DMS53 treated with DMSO at 0.1 percent for 48 hours (cell line): ENCODE data around the gene PDX1.
A peak's percentile ranks its signal among the peaks of the same experiment; 100 is the strongest.

Source experiments
- DNase-seq: peaks from one replicate; lab custom pipeline; 2025; ENCODE audit not compliant: unreplicated experiment; lab: John Stamatoyannopoulos, UW

Gene PDX1

DNA sequence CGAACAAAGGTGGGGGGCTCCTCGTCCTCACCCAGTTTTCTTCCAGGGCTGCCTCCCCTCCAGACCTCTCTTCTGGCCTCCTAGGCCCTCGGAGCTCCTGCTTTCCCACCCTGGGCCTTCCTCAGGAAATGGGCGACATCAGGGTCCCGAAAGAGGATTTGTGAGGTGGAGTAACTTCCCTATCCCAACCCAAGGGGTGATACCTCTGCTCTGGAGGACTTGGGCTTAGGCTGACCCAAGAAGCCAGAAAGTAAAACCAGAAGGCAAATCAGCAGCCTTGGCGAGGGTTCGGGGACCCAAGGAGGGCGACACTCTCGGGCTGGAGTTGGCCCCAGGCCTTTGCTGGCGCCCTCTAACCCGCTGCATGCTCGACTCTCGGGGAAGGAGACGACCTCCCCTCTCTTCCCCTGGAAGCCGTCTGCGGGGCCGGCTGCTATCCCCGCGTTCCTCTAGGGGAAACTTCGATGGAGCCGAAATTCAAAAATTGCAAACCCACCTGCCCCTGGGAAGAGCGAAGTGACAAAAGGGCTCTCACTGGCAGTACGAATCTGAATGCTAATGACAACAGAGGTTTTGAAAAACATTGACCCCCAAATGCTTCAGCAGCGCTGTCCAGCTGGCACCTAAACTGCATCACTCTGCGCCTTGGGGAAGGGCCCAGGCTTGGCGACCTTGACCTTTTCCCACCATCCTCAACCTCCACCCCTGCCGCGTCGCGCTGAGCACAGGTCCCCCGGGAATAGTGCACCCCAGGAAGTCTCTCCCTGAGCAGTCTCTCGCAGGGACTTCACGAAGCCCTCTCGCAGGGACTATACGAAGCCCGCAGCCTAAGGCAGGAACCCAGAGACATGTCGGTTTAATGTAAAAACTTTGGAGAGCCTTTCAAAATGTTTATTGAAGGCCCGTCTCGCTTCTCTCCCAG, 2.4 kb downstream of the PDX1 start:
- DNase-seq: no peak

DNA sequence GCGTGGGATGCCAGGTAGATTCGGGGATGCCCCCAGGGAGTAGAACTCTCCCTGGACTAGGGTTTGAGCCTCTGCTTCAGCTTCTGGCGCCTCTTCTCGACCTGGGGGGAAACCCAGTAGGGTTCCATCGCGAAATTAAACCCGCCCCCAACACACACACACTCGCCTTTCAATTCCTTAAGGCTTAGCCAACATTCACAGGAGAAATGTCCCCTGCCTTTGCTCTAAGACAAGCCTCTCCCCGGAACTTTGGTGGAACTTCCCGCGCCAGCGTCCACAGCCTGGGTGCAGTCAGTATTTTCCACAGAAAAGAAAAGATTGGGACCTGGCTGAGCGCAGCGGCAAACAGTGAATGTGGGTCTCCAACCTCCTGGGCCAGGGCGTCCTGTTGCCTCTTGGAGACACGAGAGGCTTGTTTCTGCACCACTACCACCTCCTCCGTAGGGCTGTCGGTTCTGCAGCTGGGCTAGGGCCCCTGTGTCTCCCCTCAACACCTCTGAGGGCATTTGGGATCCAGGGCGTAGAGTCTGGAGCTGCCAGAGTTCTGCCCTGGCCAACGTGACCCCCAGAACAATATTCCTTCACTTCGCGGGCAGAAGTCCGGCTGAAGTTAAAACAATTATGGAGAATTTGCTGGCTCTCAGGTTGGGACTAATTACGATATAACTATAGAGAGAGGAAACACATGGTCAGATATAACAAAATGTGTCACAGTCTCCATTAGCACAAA, 3.2 kb downstream of the PDX1 start:
- DNase-seq: no peak

DNA sequence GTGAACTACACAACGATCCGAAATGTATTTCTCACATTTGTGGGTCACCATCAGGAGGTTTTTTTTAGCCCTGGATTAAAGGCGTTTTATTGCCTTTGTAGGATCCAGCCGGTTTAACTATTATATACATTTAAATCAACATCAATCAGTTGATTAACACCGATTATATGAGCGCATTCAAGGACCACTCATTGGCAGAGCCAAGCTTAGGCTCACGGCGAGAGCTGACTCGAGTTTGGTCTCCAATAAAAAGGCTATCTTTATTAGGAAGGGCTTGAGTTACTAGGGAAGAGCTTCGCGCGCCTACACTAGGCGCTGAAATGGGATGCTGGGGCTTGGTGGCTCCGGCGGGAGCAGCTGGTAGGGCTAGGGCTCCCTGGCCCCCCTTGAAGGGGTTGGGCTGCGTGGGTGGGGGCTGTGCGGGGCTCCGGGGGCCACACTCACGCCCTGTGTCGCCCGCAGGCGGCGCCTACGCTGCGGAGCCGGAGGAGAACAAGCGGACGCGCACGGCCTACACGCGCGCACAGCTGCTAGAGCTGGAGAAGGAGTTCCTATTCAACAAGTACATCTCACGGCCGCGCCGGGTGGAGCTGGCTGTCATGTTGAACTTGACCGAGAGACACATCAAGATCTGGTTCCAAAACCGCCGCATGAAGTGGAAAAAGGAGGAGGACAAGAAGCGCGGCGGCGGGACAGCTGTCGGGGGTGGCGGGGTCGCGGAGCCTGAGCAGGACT, 4.2 kb downstream of the PDX1 start:
- DNase-seq: peak; percentile 12

DNA sequence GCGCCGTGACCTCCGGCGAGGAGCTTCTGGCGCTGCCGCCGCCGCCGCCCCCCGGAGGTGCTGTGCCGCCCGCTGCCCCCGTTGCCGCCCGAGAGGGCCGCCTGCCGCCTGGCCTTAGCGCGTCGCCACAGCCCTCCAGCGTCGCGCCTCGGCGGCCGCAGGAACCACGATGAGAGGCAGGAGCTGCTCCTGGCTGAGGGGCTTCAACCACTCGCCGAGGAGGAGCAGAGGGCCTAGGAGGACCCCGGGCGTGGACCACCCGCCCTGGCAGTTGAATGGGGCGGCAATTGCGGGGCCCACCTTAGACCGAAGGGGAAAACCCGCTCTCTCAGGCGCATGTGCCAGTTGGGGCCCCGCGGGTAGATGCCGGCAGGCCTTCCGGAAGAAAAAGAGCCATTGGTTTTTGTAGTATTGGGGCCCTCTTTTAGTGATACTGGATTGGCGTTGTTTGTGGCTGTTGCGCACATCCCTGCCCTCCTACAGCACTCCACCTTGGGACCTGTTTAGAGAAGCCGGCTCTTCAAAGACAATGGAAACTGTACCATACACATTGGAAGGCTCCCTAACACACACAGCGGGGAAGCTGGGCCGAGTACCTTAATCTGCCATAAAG, 4.8 kb downstream of the PDX1 start:
- no peak for DNase-seq

DNA sequence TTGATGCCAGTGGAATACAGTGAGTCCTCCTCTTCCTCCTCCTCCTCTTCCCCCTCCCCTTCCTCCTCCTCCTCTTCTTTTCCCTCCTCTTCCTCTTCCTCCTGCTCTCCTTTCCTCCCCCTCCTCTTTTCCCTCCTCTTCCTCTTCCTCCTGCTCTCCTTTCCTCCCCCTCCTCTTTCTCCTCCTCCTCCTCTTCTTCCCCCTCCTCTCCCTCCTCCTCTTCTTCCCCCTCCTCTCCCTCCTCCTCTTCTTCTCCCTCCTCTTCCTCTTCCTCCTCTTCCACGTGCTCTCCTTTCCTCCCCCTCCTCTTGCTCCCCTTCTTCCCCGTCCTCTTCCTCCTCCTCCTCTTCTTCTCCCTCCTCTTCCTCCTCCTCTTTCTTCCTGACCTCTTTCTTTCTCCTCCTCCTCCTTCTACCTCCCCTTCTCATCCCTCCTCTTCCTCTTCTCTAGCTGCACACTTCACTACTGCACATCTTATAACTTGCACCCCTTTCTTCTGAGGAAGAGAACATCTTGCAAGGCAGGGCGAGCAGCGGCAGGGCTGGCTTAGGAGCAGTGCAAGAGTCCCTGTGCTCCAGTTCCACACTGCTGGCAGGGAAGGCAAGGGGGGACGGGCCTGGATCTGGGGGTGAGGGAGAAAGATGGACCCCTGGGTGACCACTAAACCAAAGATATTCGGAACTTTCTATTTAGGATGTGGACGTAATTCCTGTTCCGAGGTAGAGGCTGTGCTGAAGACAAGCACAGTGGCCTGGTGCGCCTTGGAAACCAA, 5.6 kb downstream of the PDX1 start:
- DNase-seq: no peak

DNA sequence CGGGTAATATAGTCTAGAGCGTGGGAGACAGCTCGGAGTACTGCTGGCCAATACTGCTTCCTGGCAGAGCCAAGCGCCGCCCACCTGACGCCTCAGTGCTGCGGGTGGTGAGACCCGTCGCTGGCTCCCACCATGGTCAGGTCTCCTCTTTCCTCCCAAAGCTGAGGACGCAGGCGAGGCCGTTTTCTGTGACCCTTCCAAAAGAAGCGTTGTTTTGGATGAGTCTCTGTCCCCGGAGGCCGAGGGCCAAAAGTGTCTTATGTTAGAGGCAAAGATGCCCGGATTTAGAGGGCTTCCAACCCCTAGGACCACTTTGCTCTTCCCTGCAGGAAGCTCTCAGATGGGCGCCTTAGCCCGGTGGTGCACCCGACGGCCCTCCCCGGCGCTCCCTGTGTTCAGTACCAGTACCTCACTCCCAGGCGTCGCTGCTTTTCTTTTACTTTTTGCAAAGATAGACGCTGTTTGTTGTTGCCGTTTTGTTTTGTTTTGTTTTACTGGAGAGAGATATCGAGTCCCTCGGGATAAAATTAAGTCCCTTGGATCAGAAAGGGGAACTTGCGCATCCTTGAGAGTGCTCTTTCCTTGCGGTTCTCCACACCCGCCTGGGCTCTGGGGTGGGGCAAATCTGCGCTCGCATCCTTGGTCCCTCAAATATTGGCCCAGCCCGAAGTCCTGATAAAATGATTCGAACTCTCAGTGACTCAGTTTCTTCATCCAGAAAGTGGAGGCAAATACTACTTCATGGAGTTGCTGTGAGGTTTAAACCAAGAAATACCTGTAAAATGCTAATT, 7.0 kb downstream of the PDX1 start:
- no peak for DNase-seq

DNA sequence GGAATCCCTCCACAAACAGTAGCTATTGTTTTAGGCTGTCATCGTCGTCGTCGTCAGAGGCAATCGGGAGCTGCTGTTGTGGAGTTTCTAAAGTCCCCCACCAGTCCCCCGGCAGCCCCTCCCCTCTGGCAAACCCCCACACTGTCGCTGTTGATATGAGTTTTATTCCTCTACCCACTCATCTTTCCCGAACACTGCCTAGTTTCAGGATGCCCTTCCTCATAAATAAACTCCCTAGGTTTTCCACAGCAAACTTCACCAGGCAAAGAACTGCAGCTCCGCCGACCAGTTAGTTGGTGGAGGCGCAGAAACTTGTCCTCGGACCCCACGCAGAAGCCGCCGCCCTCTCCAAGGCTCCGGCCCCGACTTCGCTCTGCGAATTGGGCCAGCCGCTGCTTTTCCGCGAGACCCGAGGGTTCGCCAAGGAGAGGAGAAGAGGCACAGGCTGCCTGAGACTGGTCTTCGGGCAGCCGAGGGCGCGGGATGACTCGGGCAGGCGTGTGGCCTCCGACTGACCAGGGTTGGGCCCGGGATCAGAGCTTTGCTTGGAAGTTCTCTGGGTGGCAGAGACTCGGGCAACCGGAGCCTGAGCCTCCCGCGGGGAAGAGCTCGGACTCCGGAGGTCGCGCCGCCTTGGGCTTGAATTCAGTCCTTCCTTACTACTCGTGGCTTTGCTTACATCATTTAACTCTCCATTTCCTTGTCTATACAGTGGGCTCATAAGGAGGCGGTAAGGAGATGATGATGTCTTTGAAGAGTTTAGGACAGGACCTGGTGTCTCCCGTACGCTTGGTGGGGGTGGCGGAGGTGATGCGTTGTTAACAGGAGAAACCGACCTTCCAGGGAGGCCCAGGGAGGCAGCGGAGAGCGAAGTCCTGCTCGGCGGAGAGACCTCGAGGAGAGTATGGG, 7.9 kb downstream of the PDX1 start:
- DNase-seq: no peak

DNA sequence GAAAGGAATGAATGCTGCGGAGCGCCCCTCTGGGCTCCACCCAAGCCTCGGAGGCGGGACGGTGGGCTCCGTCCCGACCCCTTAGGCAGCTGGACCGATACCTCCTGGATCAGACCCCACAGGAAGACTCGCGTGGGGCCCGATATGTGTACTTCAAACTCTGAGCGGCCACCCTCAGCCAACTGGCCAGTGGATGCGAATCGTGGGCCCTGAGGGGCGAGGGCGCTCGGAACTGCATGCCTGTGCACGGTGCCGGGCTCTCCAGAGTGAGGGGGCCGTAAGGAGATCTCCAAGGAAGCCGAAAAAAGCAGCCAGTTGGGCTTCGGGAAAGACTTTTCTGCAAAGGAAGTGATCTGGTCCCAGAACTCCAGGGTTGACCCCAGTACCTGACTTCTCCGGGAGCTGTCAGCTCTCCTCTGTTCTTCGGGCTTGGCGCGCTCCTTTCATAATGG, 8.6 kb downstream of the PDX1 start:
- DNase-seq: no peak

DNA sequence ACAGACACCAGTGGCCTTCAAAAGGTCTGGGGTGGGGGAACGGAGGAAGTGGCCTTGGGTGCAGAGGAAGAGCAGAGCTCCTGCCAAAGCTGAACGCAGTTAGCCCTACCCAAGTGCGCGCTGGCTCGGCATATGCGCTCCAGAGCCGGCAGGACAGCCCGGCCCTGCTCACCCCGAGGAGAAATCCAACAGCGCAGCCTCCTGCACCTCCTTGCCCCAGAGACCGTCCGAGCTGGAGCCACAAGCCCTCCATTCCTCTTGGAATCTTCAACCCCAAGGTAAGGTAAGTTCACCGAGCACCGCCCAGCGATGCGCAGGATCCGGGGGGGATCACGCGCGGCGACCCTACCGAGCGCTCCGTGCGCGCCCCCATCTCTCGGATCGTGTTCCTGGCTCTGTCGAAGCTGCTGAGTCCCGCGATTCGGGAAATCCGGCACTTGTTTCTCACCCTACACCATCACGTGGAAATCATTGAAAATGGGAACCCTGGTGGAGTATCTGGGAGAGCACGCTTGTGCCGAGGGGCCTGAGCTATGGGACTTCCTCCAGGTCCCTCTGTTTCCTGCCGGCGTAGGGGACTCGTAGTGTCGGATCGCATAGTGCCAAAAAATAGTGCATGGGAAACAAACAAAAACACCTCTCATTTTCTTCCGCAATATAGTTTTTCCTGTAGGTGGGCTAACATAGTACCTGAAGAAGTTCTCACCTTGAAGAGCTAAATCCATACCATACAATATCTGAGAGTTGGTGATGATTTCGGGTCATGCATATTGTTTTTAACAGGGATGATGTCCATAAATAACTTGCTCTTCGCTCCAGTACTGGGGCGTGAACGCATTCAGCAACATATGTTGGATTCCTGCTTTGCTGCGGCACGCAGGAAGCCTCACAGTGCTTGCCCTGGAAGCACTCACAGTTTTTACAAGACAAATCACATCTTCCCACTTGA, 9.3 kb downstream of the PDX1 start:
- DNase-seq: no peak

DNA sequence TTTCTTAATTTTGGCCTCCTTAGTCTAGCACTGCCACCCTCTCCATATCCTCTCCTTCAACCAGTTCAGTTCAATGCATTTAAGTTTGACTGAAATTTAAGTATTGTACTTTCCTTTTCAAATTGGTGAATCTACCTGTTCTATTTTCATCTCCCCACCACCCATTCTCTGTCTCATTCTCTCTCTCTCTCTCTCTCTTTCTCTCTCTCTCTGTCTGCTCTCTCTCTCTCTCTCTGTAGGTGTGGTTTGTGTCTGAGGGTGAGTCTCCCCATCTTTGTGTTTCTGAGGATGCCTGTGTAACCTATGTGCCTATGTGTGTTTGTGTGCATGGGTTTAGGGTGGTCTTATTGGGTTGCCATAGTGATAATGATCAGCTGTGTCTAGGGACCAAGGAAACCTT, 10.1 kb downstream of the PDX1 start:
- no peak for DNase-seq

DNA sequence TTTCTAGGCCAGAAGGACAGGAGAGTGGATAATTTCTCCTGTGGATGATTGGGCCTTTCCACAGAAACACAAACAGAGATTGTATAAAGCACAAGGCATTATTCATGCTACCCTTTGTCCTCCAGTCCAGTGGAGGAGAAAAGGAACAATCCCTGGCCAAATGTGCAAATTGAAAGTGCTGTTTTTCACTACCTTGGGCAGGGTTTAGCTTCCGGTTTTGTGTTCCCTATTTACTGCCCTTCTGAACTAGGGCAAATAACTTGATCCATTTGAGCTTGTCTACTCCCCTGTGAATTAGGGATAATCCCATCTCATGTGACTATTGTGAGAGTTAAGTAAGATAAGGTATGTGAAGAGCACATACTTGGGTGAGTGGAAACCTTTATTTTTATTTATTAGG, 13.3 kb downstream of the PDX1 start:
- DNase-seq: no peak

DNA sequence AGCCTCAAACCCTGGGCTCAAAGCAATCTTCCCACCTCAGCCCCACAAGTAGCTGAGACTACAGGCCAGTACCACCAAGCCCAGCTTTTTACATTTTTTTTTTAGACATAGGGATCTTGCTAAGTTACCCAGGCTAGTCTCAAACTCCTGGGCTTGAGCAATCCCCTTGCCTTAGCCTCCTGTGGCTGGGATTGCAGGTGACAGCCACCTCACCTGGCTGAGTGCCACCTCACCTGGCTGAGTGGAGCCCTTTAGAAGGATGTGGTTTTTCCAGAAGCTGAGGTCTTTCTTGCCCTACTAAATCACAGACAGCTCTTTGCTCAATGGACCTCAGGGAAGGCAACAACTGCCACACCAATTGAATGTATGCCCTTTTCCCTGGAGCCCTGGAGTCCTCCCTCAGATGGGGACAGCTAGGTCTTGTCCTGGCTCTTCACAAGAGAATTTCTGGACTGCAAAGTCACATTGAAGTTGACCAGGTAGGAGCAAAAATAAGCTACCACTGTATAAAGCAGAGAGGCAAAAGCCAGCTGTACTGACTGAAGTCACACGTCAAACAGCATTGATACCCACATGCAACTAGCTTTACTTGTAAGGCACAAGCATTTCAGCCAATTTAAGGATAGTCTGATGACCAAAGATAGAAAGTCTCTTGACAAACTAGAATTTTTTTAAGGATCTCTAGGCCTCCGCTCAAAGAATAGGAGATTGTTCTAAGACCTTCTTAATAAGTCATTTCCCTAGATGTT, 14.0 kb downstream of the PDX1 start:
- DNase-seq: no peak

DNA sequence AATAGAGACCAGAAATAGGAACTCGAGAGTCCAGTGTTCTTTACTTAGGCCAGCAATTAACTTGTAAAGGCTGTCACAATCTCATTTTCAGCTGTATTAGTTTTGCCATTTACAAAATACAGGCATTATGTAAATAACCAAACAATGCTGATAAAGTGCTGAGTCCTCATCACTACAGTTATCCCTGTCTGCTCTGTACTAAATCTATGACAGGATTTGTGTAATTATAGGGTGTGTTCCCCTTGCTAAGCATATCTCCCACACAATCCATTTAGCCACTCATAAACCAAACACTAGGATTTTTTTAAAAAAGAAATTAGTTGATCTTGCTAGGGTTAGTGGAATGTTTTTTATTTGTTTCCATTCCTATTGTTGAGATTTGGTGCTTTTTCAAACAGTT, 23.2 kb downstream of the PDX1 start:
- no peak for DNase-seq

DNA sequence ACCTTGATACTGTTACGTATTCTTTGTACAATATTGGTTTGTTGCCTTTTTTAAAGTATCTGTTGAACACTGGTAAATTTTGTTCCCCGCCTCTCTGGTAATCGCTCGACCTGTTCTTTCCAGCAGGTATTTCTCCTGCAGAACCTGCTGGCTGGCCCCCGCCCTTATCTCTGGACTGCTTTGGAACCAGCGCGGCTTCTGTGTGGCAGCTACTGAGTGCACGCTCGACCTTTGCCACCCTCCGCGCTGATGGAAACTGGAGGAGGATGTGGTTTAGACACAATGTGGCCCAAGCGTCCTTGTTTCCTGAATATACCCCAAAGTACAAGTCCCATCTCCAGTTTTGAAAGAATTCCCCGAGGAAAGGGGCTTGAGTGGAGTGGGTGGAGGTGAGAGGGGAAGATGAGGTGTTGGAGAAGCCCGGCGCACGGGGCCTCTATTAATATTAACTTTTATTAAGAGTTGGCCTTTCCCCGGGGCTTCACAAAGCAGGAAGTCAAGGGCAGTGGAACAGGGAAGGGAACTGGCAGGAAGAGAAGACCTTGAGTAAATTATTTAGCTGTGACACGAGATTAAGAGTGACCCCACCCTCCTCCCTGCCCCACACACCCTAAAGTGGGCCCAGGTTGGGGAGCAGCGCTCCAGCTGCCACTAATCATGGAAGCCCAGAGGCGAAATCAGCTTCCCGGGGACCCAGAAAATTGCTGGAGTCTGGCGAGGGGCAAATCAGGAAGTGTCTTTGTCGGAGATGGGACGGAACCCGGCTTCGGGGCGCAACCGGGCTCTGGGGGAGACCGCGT, 33.3 kb downstream of the PDX1 start:
- DNase-seq: no peak

DNA sequence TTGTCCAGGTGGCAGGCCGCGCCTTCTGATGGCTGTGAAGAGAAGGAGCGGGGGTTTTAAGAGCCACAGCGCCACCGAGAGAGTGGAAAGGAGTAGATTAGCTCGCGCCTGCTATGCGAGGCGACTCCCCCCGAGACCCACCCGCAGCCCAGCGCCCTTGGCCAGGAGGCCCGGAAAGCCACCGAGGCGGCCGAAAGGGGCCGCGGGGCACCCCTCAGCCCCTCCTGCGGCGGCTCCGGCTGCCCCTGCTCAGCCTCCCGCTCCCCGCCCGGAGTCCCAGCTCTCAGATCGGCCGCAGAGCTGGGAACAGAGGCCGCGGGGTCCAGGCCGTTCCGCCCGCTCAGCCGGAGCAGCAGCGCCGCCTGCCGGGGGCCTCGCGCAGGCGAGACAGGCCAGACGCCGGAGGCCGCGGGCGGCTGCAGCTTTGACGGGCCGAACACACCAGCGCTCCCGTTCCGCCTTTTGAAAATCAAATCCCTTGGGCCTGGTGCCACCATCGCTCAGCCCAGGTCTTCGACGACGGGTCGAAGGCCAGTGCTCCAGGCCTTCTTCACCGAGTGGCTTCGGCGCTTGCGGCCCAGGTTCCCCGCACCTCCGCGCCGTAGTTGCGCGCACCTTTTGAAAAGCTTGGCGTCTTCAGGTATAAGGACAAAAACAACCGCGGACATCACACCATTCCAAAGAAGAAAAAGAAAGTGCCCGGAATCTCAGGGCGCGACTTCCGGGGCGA, 34.0 kb downstream of the PDX1 start:
- DNase-seq: peak; percentile 73
